ENCODE measurements around the gene TCEA2. TPM values are rescaled to one million over a fixed set of nuclear protein-coding genes. Genes with fewer than 3 reads are reported as not detected.
A peak's percentile ranks its signal among the peaks of the same experiment; 100 is the strongest.

The TCEA2 gene
- total and polyA plus RNA-seq, 11 donors = 19.2 to 52.1 (median 42.6) TPM

DNA sequence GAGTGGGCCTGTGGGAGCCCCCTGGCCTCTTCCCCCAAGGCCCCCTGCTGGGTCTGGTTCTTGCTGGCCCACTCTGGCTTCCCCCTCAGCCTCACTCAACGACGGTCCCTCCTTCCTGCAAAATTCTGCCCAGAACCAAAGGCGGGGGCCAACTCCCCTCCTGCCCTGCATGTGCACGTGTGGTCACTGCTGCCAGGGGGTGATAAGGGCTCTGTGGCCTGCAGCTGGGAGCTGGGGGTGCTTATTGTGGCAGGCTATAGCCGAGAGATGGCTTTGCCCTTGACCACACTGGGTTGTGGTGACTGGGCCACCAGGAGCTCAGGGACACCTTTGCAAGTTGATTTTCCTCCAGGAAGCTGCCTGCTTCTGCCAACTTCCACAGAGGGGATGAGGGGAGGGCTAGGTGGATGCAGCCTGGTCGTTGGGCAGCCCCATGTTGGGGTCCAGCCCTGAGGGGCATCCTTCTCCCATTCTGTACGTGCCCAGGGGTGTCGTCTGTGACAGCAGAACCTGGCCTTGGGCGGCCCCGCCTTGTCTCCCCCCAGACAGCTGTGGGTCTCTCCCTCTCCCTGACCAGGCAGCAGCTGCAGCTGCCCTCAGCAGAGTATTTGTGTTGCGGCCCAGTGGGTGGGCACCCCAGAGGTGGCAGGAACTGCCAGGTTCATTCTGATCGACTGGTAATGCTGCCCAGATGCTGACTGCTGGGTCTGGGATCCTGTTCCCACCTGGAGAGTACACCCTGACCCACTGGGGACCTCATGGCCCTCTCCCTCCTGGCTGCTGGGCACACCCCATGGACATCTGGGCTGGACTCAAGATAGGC lies 5.6 kb downstream of the TCEA2 start:
- ATAC-seq (no peak), DNase-seq (no peak)
- Histone ChIP-seq H3K27ac (no peak overlapping the region), H3K27me3 (no peaks in the 10 kb centered on the region), H3K4me3 (no peak overlapping the region), H3K36me3 (peaks cover 0 to 21% (median 14%) of the 10 kb centered on the region in 9 donors), H3K4me1 (peaks cover 2 to 33% (median 11%) of the 10 kb centered on the region in 12 donors), H3K9me3 (no peaks in the 10 kb centered on the region)
- intact Hi-C loops (cut with DNase I) = loop anchor here in 1 of 10 donors (10.0 kb wide), 1 partner anchor 174 kb away; the partner anchor contains the start of gene DNAJC5
- WGBS, 4 donors = 78 to 92% (median 85%) methylated on average over 10 to 12 of the region's 12 CpGs
- TF ChIP-seq, protein P1, sequence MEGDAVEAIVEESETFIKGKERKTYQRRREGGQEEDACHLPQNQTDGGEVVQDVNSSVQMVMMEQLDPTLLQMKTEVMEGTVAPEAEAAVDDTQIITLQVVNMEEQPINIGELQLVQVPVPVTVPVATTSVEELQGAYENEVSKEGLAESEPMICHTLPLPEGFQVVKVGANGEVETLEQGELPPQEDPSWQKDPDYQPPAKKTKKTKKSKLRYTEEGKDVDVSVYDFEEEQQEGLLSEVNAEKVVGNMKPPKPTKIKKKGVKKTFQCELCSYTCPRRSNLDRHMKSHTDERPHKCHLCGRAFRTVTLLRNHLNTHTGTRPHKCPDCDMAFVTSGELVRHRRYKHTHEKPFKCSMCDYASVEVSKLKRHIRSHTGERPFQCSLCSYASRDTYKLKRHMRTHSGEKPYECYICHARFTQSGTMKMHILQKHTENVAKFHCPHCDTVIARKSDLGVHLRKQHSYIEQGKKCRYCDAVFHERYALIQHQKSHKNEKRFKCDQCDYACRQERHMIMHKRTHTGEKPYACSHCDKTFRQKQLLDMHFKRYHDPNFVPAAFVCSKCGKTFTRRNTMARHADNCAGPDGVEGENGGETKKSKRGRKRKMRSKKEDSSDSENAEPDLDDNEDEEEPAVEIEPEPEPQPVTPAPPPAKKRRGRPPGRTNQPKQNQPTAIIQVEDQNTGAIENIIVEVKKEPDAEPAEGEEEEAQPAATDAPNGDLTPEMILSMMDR (IDR thresholded peaks at IDR 0.05) = no peak
- TF ChIP-seq POLR2A (IDR thresholded peaks at IDR 0.05) = no peak

DNA sequence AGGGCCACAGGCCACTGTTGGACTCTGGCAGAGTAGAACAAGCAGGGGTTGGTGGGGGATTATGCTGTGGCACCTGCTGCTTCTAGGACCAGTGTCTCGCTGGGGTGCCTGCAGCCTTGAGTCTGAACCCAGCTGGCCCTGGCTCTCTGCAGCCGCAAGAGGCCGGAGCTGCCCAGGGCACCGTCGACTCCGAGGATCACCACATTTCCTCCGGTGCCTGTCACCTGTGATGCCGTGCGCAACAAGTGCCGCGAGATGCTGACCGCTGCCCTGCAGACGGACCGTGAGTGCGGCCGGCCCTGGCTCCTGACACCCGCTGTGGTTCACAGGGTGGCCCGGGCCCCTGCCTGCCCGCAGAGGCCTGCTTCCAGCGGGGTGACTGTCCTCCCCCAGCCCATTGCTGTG lies 6.2 kb downstream of the TCEA2 start:
- no peak for DNase-seq
- ATAC-seq = no peak
- intact Hi-C loops (cut with DNase I) = loop anchor here in 1 of 10 donors (10.0 kb wide), 1 partner anchor 174 kb away; the partner anchor contains the start of gene DNAJC5
- WGBS, 4 donors = 88 to 93% (median 93%) methylated on average over 8 to 20 of the region's 20 CpGs
- Histone ChIP-seq H3K4me1 (peaks cover 0 to 27% (median 5%) of the 10 kb centered on the region in 12 donors), H3K4me3 (no peak overlapping the region), H3K27ac (no peak overlapping the region), H3K9me3 (no peaks in the 10 kb centered on the region), H3K27me3 (no peaks in the 10 kb centered on the region), H3K36me3 (peaks cover 0 to 27% (median 19%) of the 10 kb centered on the region in 9 donors)
- TF ChIP-seq, protein P1 (IDR thresholded peaks at IDR 0.05) = no peak
- TF ChIP-seq POLR2A (IDR thresholded peaks at IDR 0.05) = no peak

DNA sequence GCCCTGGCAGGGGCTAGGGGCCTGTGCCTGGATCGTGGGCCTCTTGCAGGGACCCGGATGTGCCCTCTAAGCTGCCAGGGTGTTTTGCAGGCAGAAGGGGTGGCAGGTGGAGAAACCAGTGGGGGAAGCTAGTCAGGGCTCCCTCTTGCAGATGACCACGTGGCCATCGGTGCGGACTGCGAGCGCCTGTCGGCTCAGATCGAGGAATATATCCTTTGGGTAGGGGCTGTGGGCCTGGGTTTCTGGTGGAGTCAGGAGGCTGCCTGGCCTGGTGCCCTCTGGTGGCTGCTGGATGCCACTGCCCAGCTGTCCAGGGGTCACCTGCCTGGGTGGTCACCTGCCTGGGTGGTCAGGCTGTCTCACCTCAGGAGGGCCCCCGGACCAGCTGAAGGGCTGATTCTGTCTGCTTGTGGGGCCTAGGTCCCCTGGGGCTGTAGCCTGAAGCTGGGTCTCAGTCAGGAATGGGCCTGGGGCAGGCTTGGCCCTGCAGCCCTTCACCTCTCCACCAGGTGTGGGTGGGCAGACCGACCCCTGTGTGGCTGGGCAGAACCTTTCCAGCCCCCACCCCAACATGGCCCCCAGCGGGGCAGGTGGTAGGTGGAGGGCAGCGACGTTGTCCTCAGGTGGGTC lies 6.7 kb downstream of the TCEA2 start:
- 62 to 87% (median 64%) methylated on average over 6 to 14 of the region's 14 CpGs for WGBS, 4 donors
- Histone ChIP-seq H3K36me3 (peaks cover 0 to 31% (median 20%) of the 10 kb centered on the region in 9 donors), H3K4me1 (peaks cover 0 to 22% (median under 1%) of the 10 kb centered on the region in 12 donors), H3K9me3 (no peaks in the 10 kb centered on the region), H3K27me3 (no peaks in the 10 kb centered on the region), H3K27ac (no peak overlapping the region), H3K4me3 (no peak overlapping the region)
- intact Hi-C loops (cut with DNase I) = loop anchor here in 1 of 10 donors (10.0 kb wide), 1 partner anchor 175 kb away; the partner anchor contains the start of gene DNAJC5
- DNase-seq (no peak), ATAC-seq (no peak)
- no peak for TF ChIP-seq POLR2A (IDR thresholded peaks at IDR 0.05)
- TF ChIP-seq, protein P1 (IDR thresholded peaks at IDR 0.05) = peak; percentile 42 to 72 (median 66)
